ENCODE results near the gene MUC4. TPM values are rescaled to one million over a fixed set of nuclear protein-coding genes. Genes with fewer than 3 reads are reported as not detected.
"Not testable (repeated sequence)": the region's sequence is repeated elsewhere in the genome, so short reads cannot be mapped to it uniquely, and the experiment has no call there.

Gene MUC4
- polyA plus RNA-seq, 3 donors: not detected

DNA sequence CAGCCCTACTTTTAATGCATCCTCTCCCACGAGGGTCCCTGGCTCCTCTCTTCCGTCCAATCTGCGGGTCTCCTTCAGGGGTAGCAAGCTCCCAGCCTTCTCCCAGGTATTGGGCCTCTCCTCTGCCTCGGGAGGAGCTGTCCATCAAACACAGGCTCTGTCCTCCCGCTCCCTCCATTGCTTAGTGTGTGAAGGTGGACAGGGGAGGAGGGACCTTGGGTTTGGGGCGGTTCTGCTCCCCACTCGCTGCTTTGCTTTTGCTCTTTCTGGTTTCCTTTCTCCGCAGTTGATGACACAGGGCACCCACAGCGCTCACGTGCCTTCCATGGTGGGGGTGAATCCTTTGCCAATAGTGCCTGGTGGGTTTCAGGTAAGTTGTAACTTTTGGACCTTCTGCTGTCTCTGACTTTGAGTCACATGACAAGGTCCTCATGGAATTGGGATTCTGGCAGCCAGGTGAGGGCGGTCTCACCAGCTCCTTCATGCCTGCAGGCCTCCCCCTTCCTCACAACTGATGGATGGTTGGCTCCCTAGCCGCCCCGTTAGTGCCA is 72.1 kb downstream of the MUC4 start:
- intact Hi-C loops (cut with micrococcal nuclease): loop anchor here in 1 of 2 donors (10.0 kb wide), 1 partner anchor 115 kb away; no protein-coding TSS in a partner anchor

GRCh38 chr3:195738274-195739044 is 73.3 kb downstream of the MUC4 start:
- no peaks in the 10 kb centered on the region for H4K20me1 ChIP-seq (ENCODE audit: insufficient read depth, low read length)
- no peak overlapping the region for H3K4me2 ChIP-seq (replicated peaks; ENCODE audit: extremely low read depth, low read length, poor library complexity, severe bottlenecking)
- no peaks in the 10 kb centered on the region for H3K36me3 ChIP-seq (replicated peaks in 1 of 2; ENCODE audit: control insufficient read depth in 1 of 2, insufficient read depth in 2 of 2, low read length in 2 of 2)
- Mint-ChIP-seq H3K4me1 (no peaks in the 10 kb centered on the region), H3K27ac (no peak overlapping the region), H3K4me3 (no peak overlapping the region), H3K27me3 (ENCODE audit: low read depth in 3 of 3) (peaks cover 0 to 17% (median 7%) of the 10 kb centered on the region in 3 donors), H3K36me3 (peaks cover 0 to 3% of the 10 kb centered on the region in 2 donors), H3K9me3 (peaks cover 0 to 2% (median 0%) of the 10 kb centered on the region in 7 donors)
- no peak overlapping the region for H3K9ac ChIP-seq (ENCODE audit: insufficient read depth, low read length, poor library complexity, severe bottlenecking)
- peaks cover 0 to 3% of the 10 kb centered on the region in 2 donors for H3K4me1 ChIP-seq (ENCODE audit: control insufficient read depth in 1 of 2, insufficient read depth in 2 of 2, low read length in 2 of 2)
- no peaks in the 10 kb centered on the region for H3K9me3 ChIP-seq (replicated peaks in 1 of 2; ENCODE audit: control insufficient read depth in 1 of 2, insufficient read depth in 1 of 2, low read length in 2 of 2)
- WGBS (ENCODE audit: insufficient coverage): 93% methylated on average over 10 of the region's 14 CpGs
- no peak overlapping the region for H2AFZ ChIP-seq (ENCODE audit: insufficient read depth, low read depth, low read length, poor library complexity, severe bottlenecking)
- TF ChIP-seq, protein P1, sequence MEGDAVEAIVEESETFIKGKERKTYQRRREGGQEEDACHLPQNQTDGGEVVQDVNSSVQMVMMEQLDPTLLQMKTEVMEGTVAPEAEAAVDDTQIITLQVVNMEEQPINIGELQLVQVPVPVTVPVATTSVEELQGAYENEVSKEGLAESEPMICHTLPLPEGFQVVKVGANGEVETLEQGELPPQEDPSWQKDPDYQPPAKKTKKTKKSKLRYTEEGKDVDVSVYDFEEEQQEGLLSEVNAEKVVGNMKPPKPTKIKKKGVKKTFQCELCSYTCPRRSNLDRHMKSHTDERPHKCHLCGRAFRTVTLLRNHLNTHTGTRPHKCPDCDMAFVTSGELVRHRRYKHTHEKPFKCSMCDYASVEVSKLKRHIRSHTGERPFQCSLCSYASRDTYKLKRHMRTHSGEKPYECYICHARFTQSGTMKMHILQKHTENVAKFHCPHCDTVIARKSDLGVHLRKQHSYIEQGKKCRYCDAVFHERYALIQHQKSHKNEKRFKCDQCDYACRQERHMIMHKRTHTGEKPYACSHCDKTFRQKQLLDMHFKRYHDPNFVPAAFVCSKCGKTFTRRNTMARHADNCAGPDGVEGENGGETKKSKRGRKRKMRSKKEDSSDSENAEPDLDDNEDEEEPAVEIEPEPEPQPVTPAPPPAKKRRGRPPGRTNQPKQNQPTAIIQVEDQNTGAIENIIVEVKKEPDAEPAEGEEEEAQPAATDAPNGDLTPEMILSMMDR (IDR thresholded peaks at IDR 0.05): no peak
- H3K4me3 ChIP-seq (replicated peaks in 1 of 3; ENCODE audit: low read depth in 2 of 3, low read length in 3 of 3): no peak overlapping the region
- no peaks in the 10 kb centered on the region for H3K79me2 ChIP-seq (ENCODE audit: insufficient read depth, low read length)
- no peaks in the 10 kb centered on the region for H3K27me3 ChIP-seq (ENCODE audit: control insufficient read depth in 2 of 2, insufficient read depth in 2 of 2, low read length in 2 of 2)
- intact Hi-C loops (cut with micrococcal nuclease): no loop called here
- H3K27ac ChIP-seq (ENCODE audit: low read depth in 1 of 2, low read length in 2 of 2): no peak overlapping the region
- no peak for DNase-seq

More for the DNA sequence above, 72.1 kb downstream of the MUC4 start:
- H3K4me3 ChIP-seq (replicated peaks in 1 of 3; ENCODE audit: low read depth in 2 of 3, low read length in 3 of 3): no peak overlapping the region
- H3K4me2 ChIP-seq (replicated peaks; ENCODE audit: extremely low read depth, low read length, poor library complexity, severe bottlenecking): no peak overlapping the region
- TF ChIP-seq, protein P1 (IDR thresholded peaks at IDR 0.05): no peak
- no peaks in the 10 kb centered on the region for H3K79me2 ChIP-seq (ENCODE audit: insufficient read depth, low read length)
- H2AFZ ChIP-seq (ENCODE audit: insufficient read depth, low read depth, low read length, poor library complexity, severe bottlenecking): no peak overlapping the region
- H3K9ac ChIP-seq (ENCODE audit: insufficient read depth, low read length, poor library complexity, severe bottlenecking): no peak overlapping the region
- no peaks in the 10 kb centered on the region for H3K27me3 ChIP-seq (ENCODE audit: control insufficient read depth in 2 of 2, insufficient read depth in 2 of 2, low read length in 2 of 2)
- H3K4me1 ChIP-seq (ENCODE audit: control insufficient read depth in 1 of 2, insufficient read depth in 2 of 2, low read length in 2 of 2): peaks cover 0 to 7% of the 10 kb centered on the region in 2 donors
- H3K4me3 Mint-ChIP-seq: no peak overlapping the region
- no peak overlapping the region for H3K27ac Mint-ChIP-seq
- 93% methylated on average over 9 of the region's 13 CpGs for WGBS (ENCODE audit: insufficient coverage)
- H3K9me3 Mint-ChIP-seq: peaks cover 0 to 2% (median 0%) of the 10 kb centered on the region in 7 donors
- H4K20me1 ChIP-seq (ENCODE audit: insufficient read depth, low read length): no peaks in the 10 kb centered on the region
- no peaks in the 10 kb centered on the region for H3K9me3 ChIP-seq (replicated peaks in 1 of 2; ENCODE audit: control insufficient read depth in 1 of 2, insufficient read depth in 1 of 2, low read length in 2 of 2)
- no peak overlapping the region for H3K27ac ChIP-seq (ENCODE audit: low read depth in 1 of 2, low read length in 2 of 2)
- H3K4me1 Mint-ChIP-seq: peaks cover 3% of the 10 kb centered on the region
- no peaks in the 10 kb centered on the region for H3K36me3 ChIP-seq (replicated peaks in 1 of 2; ENCODE audit: control insufficient read depth in 1 of 2, insufficient read depth in 2 of 2, low read length in 2 of 2)
- peaks cover 0 to 17% (median 7%) of the 10 kb centered on the region in 3 donors for H3K27me3 Mint-ChIP-seq (ENCODE audit: low read depth in 3 of 3)
- peaks cover 0 to 3% of the 10 kb centered on the region in 2 donors for H3K36me3 Mint-ChIP-seq
- DNase-seq: no peak

- H3K9me3 ChIP-seq (replicated peaks in 1 of 2; ENCODE audit: control insufficient read depth in 1 of 2, insufficient read depth in 1 of 2, low read length in 2 of 2); H2AFZ ChIP-seq (ENCODE audit: insufficient read depth, low read depth, low read length, poor library complexity, severe bottlenecking); H3K36me3 ChIP-seq (replicated peaks in 1 of 2; ENCODE audit: control insufficient read depth in 1 of 2, insufficient read depth in 2 of 2, low read length in 2 of 2); H3K27me3 ChIP-seq (ENCODE audit: control insufficient read depth in 2 of 2, insufficient read depth in 2 of 2, low read length in 2 of 2); H3K4me1 Mint-ChIP-seq; H3K9me3 Mint-ChIP-seq; H3K36me3 Mint-ChIP-seq; H3K27ac ChIP-seq (ENCODE audit: low read depth in 1 of 2, low read length in 2 of 2); H3K4me2 ChIP-seq (replicated peaks; ENCODE audit: extremely low read depth, low read length, poor library complexity, severe bottlenecking); intact Hi-C loops (cut with micrococcal nuclease); H3K4me1 ChIP-seq (ENCODE audit: control insufficient read depth in 1 of 2, insufficient read depth in 2 of 2, low read length in 2 of 2); H3K4me3 Mint-ChIP-seq; H3K79me2 ChIP-seq (ENCODE audit: insufficient read depth, low read length); H3K4me3 ChIP-seq (replicated peaks in 1 of 3; ENCODE audit: low read depth in 2 of 3, low read length in 3 of 3); H3K9ac ChIP-seq (ENCODE audit: insufficient read depth, low read length, poor library complexity, severe bottlenecking); H3K27ac Mint-ChIP-seq; H4K20me1 ChIP-seq (ENCODE audit: insufficient read depth, low read length): not testable (repeated sequence)
- WGBS (ENCODE audit: insufficient coverage): 30% methylated on average over 2 of the region's 6 CpGs
- H3K27me3 Mint-ChIP-seq (ENCODE audit: low read depth in 3 of 3): peaks cover 0 to 15% (median 5%) of the 10 kb centered on the region in 3 donors
- DNase-seq: peak; percentile 6 to 62 (median 21)
These were observed 73.9 kb downstream of the MUC4 start for GRCh38 chr3:195737782-195738181.

Measured in CD14-positive monocyte (primary cell).